Ecto neural progenitor cell (in vitro differentiated cells): ENCODE measurements around the gene PFKP.

Source experiments
- DNase-seq: peaks from one replicate; pipeline ENCODE4 v3.0.0-alpha.2; 2018; ENCODE audit warnings: low spot score

PFKP gene

GRCh38 chr10:3069876-3070275, 2.5 kb downstream of the PFKP start:
- no peak for DNase-seq

DNA sequence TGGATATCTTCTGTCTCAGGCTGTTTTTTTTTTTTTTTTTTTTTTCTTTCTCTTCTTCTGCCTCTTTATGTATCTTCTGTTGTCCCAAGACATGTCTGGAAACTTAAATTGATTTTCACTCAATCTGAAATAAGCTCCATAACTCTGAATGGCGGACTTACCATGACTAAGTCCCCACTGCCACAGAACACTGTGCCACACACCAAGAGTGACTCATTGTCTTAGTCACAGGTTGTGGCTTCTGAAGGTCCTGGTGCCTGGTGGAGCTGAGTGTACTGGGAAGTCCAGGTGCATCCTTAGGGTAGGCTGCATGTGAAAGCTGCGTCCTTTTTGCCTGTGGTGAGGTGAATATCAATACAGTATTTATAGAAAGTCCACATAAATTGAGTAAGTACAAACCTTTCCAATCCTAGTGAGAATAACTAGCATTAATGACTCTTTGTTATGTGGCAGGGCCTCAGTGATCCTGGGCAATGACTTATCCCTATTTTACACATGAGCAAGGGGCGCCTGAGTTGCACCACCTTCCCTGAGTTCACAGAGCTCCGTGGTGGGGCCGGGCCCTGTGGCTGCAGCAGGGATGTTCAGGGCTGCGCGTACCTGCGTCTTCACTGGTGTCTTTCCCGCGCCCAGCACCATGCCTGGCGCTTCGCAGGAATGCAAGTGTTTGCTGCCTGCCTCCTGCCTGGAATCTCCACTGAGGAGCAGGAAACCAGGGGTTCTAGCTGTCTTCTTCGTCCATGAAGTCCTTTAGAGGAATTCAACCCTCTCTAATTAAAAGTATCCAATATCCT, 4.3 kb downstream of the PFKP start:
- no peak for DNase-seq

GRCh38 chr10:3072641-3073360, 5.5 kb downstream of the PFKP start:
- no peak for DNase-seq

- DNase-seq = no peak
These were observed 6.9 kb downstream of the PFKP start for GRCh38 chr10:3074145-3074665.

GRCh38 chr10:3074985-3075600, 7.7 kb downstream of the PFKP start:
- no peak for DNase-seq

- DNase-seq = no peak
These were observed 8.8 kb downstream of the PFKP start for GRCh38 chr10:3076138-3076537.

GRCh38 chr10:3077509-3077908, 10.2 kb downstream of the PFKP start:
- DNase-seq = no peak

GRCh38 chr10:3077940-3078630, 10.7 kb downstream of the PFKP start:
- no peak for DNase-seq

- DNase-seq = no peak
These were observed 14.1 kb downstream of the PFKP start for GRCh38 chr10:3081383-3081981.

DNA sequence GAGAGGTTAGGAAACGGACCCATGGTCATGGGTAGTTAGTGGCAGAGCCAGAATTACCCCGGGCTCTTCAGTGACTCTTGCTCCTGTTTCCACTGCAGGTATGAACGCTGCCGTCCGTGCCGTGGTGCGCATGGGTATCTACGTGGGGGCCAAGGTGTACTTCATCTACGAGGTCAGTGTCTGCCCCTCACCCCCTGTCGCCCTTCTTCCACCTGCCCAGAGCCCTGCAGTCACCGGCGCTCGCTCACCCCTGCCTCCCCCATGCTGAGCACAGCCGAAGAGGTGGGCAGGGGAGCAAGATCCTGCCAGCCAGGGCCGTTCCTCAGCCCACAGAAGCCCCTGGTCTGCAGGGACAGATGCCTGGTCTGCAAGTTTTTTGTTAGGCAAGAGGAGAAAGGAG, 14.9 kb downstream of the PFKP start:
- no peak for DNase-seq

DNA sequence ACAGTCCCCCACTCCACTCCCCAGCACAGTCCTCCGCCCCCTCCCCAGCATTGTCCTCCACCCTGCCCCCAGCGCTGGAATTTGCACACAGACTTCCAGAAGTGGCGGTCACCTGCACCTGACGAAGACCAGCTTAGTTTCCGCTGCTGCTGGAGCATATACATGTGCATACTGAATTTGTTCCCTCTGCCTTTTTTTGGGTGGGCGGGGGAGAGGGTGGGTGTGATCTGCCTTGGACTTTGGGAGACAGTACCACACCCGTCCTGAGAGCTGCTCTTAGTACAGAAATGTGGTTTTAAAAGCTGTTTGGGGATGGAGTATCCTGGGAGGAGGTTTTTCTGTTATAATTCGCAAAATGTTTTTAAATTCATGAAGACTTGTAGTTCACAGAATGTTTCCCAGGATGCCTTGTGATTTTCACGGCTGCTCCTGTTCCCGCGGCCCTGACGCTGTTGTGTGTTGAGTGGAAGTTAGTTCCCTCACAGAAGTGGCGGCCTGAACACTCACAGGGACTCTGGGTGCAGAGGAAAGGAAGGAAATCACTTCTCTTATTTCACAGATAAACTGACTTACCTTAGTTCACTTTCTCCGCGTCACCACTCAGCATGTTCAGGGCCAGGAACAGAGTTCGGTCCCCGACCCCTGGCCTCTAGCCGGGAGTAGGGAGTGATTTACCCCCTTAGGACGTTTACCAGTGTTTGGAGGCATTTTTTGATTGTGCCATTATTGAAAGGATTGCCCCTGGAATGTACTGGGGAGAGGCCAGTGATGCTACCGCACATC, 18.6 kb downstream of the PFKP start:
- no peak for DNase-seq

DNA sequence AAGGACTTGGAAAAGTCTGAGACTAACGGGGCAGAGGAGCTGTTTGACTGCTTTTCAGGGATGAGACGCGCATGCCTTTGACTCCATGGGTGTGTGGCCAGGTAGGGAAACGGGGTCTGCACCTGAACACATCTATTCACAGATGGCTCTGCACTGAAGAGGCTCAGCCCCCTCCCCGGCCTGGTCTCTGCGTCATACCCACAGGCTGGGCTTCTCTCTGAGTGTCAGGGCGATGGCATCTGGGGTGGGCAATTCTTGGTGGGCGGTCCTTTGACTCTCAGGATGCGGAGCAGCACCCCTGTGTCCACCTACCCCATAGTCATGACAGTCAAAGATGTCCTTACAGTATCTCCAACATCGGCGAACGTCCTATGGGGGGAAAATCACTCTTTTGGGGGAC, 23.0 kb downstream of the PFKP start:
- DNase-seq = no peak

DNA sequence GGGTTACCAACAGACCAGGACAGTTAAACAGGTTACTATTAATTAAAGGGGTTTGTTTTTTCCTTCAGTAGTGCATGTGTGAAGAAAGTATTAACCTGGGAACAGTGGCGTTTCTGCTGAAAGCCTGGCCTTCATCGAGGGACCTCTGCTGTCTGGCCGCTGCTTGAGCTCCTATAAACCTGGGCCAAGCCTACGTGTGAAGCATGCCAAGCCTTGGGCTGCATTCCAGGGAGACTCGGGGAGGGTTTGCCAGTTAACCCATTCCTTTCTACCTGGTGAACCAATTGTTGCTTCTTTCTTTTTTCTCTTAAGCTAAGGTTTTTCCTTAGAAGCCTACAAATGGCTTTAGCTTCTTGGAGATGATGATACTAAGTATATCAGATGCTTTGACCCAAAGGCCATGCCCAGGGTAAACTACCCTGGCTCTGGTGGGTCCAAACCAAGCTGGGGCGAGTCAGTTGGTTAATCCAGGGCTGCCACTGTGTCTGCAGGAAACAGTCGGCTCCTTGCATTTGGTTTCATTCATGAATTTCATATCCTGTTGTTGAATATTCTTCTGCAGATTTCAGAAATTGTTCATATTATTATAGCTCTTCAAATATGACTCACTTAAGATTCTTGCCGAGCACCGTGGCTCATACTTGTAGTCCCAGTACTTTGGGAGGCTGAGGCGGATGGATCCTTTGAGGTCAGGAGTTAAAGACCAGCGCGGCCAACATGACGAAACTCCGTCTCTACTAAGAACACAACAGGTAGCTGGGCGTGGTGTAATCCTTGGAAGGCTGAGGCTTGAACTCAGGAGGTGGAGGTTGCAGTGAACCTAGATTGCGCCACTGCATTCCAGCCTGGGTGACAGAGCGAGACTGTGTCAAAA, 23.8 kb downstream of the PFKP start:
- DNase-seq = no peak

DNA sequence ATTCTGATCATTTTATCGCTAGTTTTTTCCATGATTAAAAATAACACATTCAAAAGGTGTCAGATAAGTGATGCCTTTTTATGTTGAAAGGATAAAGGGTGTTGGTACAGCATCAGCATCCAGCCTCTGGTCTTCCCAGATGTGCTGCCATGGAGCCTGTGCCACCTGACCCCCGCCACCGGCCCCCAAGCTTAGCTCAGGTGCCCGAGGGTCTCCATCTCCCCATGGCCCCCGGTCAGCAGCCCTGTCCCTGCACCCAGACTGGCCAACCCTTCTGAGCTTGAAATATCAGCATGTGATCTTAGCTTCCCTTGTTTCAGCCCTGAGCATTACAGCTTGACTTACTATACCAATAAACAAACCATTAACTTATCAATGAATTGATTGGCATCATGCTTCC, 24.6 kb downstream of the PFKP start:
- no peak for DNase-seq

- DNase-seq = no peak
These were observed 26.6 kb downstream of the PFKP start for GRCh38 chr10:3093996-3094395.

DNA sequence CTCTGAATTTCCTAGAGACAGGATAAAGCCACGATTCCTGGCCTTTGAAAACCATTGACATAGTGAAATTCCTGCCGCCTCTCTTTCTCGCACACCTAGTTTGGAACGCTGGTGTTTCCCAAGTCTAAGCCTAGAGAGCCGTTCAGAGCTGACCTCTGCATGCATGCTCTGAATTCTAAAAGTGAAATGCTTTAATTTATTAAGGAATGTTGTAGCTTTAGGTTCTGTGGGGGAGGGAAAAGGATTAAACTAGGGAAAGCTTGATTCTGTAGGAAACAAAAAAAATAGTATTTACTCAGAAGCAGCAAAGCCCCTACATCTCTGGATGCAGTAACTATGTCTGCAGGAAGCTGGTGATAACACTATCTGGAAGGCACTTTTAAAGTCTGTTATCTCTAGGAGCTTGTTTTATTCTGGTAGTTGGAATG, 27.3 kb downstream of the PFKP start:
- DNase-seq = no peak

DNA sequence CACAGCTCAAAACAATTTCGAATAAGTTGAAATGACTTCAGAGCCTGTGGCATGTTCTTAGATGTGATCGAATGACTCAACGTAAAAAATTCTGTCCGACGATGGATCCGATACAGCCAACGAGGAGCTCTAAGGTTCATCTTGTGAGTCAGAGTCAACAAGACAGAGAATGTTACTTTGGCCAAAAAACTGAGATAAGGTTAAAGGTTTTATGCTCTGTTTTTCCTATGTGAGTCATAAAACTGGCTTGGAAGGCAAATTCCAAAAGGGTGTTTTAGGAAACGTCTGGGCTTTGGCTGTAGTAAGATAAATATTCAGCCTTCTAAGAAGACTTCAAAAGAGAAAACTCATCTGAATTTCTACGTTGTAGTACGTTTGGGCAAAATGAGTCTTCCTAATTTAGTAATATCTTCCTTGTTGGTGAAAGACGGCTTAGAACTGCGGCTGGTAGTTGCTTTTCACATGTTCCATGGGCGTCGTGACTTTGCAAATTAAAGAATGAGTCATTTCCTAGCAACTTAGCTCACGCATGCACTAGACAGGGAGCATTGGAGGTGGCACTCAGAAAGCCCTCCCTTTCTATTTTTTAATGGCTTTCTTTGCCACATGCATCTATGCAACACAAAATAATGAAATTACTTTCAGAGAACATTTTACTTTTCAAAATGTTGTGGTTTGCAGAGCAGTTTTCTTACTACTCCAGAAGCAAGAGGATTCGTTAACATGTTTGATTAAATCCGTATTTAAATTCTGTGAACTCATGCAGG, 28.2 kb downstream of the PFKP start:
- no peak for DNase-seq

- no peak for DNase-seq
These were observed 28.8 kb downstream of the PFKP start for GRCh38 chr10:3096149-3096548.

- DNase-seq = no peak
These were observed 29.8 kb downstream of the PFKP start for GRCh38 chr10:3097160-3097559.
